Panc1 (cell line): ENCODE data around the gene TMEM138. TPM values are rescaled to one million over a fixed set of nuclear protein-coding genes. Genes with fewer than 3 reads are reported as not detected.

ENCODE experiments used
- ATAC-seq: fragments of 200-7000 bp; cut with Tn5 transposase; 2 replicates; pipeline ENCODE4 v1.9.1; 2020; ENCODE audit warnings: mild to moderate bottlenecking, moderate library complexity
- BruUV-seq: library from RNA; stranded (reverse); fragments of 400-500 nt; replicated peaks from 2 replicates; lab custom pipeline; 2021; lab: Mats Ljungman, UMichigan
- CTCF ChIA-PET: fragments of 300-600 bp; sonication (Branson Sonifier 250); formaldehyde crosslinking; loops from one replicate; lab custom pipeline; 2022; ENCODE audit warnings: antibody characterized with exemption; lab: Charles Lee
- POLR2A ChIA-PET: fragments of 300-600 bp; sonication (Branson Sonifier 250); formaldehyde crosslinking; loops from one replicate; lab custom pipeline; 2022; ENCODE audit warnings: antibody characterized with exemption; lab: Charles Lee
- DNase-seq: peaks from one replicate; pipeline ENCODE4 v3.0.0-alpha.2; 2010; ENCODE audit warnings: low read depth, low spot score
- H3K27ac ChIP-seq: 2 replicates; pipeline ENCODE4 v1.5.1; 2011; ENCODE audit warnings: mild to moderate bottlenecking, low read length, inconsistent platforms
- H3K27me3 ChIP-seq: fragments of 200-500 bp; sonication (Bioruptor generic); 2 replicates; pipeline ENCODE4 v1.6.0; 2014; ENCODE audit warnings: low read length, inconsistent platforms; ENCODE audit not compliant: control insufficient read depth, insufficient read depth
- H3K36me3 ChIP-seq: fragments of 200-500 bp; sonication (Bioruptor generic); 2 replicates; pipeline ENCODE4 v1.5.1; 2014; ENCODE audit warnings: inconsistent platforms, mild to moderate bottlenecking, low read length, moderate library complexity; ENCODE audit not compliant: control insufficient read depth, insufficient read depth
- H3K4me1 ChIP-seq: 2 replicates; pipeline ENCODE4 v1.5.1; 2011; ENCODE audit warnings: inconsistent platforms, mild to moderate bottlenecking, low read length, moderate library complexity; ENCODE audit not compliant: control insufficient read depth, insufficient read depth
- H3K4me3 ChIP-seq, 2 experiments: 2 replicates each; pipeline ENCODE4 v1.5.1; 2011 to 2012; ENCODE audit warnings: low read depth in 2 of 2, low read length in 2 of 2, mild to moderate bottlenecking in 2 of 2, inconsistent platforms in 1 of 2, moderate library complexity in 1 of 2
- H3K9me3 ChIP-seq: fragments of 200-500 bp; sonication (Bioruptor generic); 2 replicates; pipeline ENCODE4 v1.5.1; 2014; ENCODE audit warnings: low read depth, mild to moderate bottlenecking, inconsistent platforms, low read length, moderate library complexity; ENCODE audit not compliant: control insufficient read depth, insufficient read depth
- CTCF ChIP-seq: fragments of 450-650 bp; IDR thresholded peaks from 2 replicates; pipeline ENCODE4 v1.5.1; 2017; ENCODE audit warnings: mild to moderate bottlenecking
- POLR2AphosphoS5 ChIP-seq: IDR thresholded peaks from 2 replicates; pipeline ENCODE4 v1.6.1; 2012; ENCODE audit warnings: mild to moderate bottlenecking, low read depth, low read length, moderate library complexity
- REST ChIP-seq, 2 experiments: IDR thresholded peaks; 2 replicates each; pipeline ENCODE4 v1.6.1; 2011 to 2012; ENCODE audit warnings: low read depth in 2 of 2, control low read depth in 1 of 2, low read length in 1 of 2, mild to moderate bottlenecking in 1 of 2, moderate library complexity in 1 of 2; ENCODE audit not compliant: insufficient read depth in 1 of 2
- SIN3A ChIP-seq: IDR thresholded peaks from 2 replicates; pipeline ENCODE4 v1.6.1; 2012; ENCODE audit warnings: low read depth, mild to moderate bottlenecking, low read length, moderate library complexity, borderline replicate concordance; ENCODE audit not compliant: insufficient read depth
- TCF7L2 ChIP-seq: IDR thresholded peaks from 2 replicates; pipeline ENCODE4 v1.6.1; 2011; ENCODE audit warnings: mild to moderate bottlenecking, low read depth, low read length, inconsistent platforms
- in situ Hi-C: cut with HindIII; loops from 2 replicates; pipeline ENCODE4 v1.10.0; 2016; ENCODE audit warnings: low sequenced_read_pairs, low pct_unique_long_range_greater_than_20kb
- intact Hi-C: fragments of 100-400 bp; cut with micrococcal nuclease; formaldehyde crosslinking; loops from one replicate; pipeline ENCODE4 v1.10.0; 2022; ENCODE audit not compliant: unreplicated experiment
- total RNA-seq: library from RNA; stranded (reverse); gene quantifications from one replicate; pipeline ENCODE4 v1.2.1, GENCODE V29; 2021; ENCODE audit not compliant: unreplicated experiment

Gene TMEM138
- total RNA-seq, 1 experiment from 2014 or later = 86.6 TPM

GRCh38 chr11:61334434-61335354, 27.5 kb upstream of the TMEM138 start:
- POLR2A ChIA-PET = no interaction called here
- no peaks in the 10 kb centered on the region for H3K9me3 ChIP-seq
- peaks cover 31% of the 10 kb centered on the region for H3K4me1 ChIP-seq
- no peak overlapping the region for H3K4me3 ChIP-seq
- no peaks in the 10 kb centered on the region for H3K27me3 ChIP-seq
- CTCF ChIA-PET = interaction anchor here (1.9 kb wide), 1 partner anchor 51 kb away, joined by 11 read pairs; no protein-coding TSS in a partner anchor
- H3K36me3 ChIP-seq = peaks cover 5% of the 10 kb centered on the region; the same call in 1 of the 2 replicates
- DNase-seq = no peak
- peak overlapping the region; percentile 98 for H3K27ac ChIP-seq
- no TSS peak for BruUV-seq
- in situ Hi-C loops (no loop called here), intact Hi-C loops (no loop called here)
- ATAC-seq = no peak
- TF ChIP-seq TCF7L2 (no peak), REST (IDR thresholded peaks at IDR 0.05; ENCODE audit: insufficient read depth in 1 of 2, low read depth in 2 of 2, low read length in 1 of 2) (no peak), SIN3A (no peak), CTCF (no peak), POLR2AphosphoS5 (no peak)

GRCh38 chr11:61335355-61335710, 26.8 kb upstream of the TMEM138 start:
- Histone ChIP-seq H3K27ac (peak overlapping the region; percentile 46; the same call in 1 of the 2 replicates), H3K9me3 (no peaks in the 10 kb centered on the region), H3K36me3 (peaks cover 5% of the 10 kb centered on the region; the same call in 1 of the 2 replicates), H3K4me3 (no peak overlapping the region), H3K27me3 (no peaks in the 10 kb centered on the region), H3K4me1 (peaks cover 28% of the 10 kb centered on the region)
- BruUV-seq = no TSS peak
- DNase-seq = no peak
- intact Hi-C loops = no loop called here
- ChIA-PET CTCF (interaction anchor here (0.5 to 2.6 kb wide), 5 partner anchors 26 to 100 kb away, joined by 3 to 50 read pairs (median 9); partner anchors contain the start of genes CYB561A3, TMEM138 and TMEM216), POLR2A (interaction anchor here (1.0 to 1.4 kb wide), 2 partner anchors 21 to 27 kb away, joined by 8 to 9 read pairs; partner anchors contain the start of genes CYB561A3 and TMEM138)
- in situ Hi-C loops = no loop called here
- no peak for ATAC-seq
- TF ChIP-seq CTCF = no peak
- TF ChIP-seq TCF7L2 = no peak
- TF ChIP-seq POLR2AphosphoS5 = no peak
- no peak for TF ChIP-seq REST (IDR thresholded peaks at IDR 0.05; ENCODE audit: insufficient read depth in 1 of 2, low read depth in 2 of 2, low read length in 1 of 2)
